Kidney epithelial cell (primary cell): ENCODE results near the gene CCN2. TPM values are rescaled to one million over a fixed set of nuclear protein-coding genes. Genes with fewer than 3 reads are reported as not detected.
A peak's percentile ranks its signal among the peaks of the same experiment; 100 is the strongest.

Source experiments
- DNase-seq: peaks from one replicate; pipeline ENCODE4 v3.0.0-alpha.2; 2010; ENCODE audit warnings: low read depth
- H3K27me3 ChIP-seq: 2 replicates; pipeline ENCODE4 v1.6.0; 2011; ENCODE audit warnings: low read length; ENCODE audit not compliant: control insufficient read depth, insufficient read depth
- H3K36me3 ChIP-seq: 2 replicates; pipeline ENCODE4 v1.5.1; 2011; ENCODE audit warnings: low read length; ENCODE audit not compliant: control insufficient read depth, insufficient read depth
- H3K4me3 ChIP-seq: 2 replicates; pipeline ENCODE4 v1.5.1; 2011; ENCODE audit warnings: low read depth, mild to moderate bottlenecking, control low read depth, low read length
- total RNA-seq: library from RNA; depleted of rRNA; stranded (reverse); fragments of >200 nt; gene quantifications from 2 replicates; pipeline ENCODE4 v1.2.3, GENCODE V29; 2015
- TF ChIP-seq, protein P1 (sequence below): IDR thresholded peaks from 2 replicates; pipeline ENCODE4 v1.5.1; 2011; ENCODE audit warnings: mild to moderate bottlenecking, moderate library complexity, low read length, control low read depth, inconsistent platforms; ENCODE audit not compliant: insufficient read depth, poor library complexity, severe bottlenecking

CCN2 gene
- total RNA-seq, 1 donor from 2014 or later, result 172 TPM

DNA sequence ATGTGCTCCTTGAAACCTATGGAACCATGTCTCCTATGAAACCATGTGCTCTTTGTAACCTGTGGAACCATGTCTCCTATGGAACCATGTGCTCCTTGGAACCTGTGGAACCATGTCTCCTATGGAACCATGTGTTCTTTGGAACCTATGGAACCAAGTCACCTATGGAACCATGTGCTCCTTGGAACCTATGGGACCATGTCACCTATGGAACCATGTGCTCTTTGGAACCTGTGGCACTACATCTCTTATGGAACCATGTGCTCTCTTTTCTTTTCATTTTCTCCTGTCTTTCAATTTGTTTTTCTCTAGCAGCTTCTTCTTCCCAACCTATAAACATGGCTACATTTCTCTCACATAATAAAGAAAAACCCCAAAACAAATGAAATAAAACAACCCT lies 11.9 kb upstream of the CCN2 start:
- Histone ChIP-seq H3K4me3 (no peak overlapping the region), H3K27me3 (no peaks in the 10 kb centered on the region), H3K36me3 (no peaks in the 10 kb centered on the region)
- DNase-seq, result no peak
- TF ChIP-seq, protein P1, sequence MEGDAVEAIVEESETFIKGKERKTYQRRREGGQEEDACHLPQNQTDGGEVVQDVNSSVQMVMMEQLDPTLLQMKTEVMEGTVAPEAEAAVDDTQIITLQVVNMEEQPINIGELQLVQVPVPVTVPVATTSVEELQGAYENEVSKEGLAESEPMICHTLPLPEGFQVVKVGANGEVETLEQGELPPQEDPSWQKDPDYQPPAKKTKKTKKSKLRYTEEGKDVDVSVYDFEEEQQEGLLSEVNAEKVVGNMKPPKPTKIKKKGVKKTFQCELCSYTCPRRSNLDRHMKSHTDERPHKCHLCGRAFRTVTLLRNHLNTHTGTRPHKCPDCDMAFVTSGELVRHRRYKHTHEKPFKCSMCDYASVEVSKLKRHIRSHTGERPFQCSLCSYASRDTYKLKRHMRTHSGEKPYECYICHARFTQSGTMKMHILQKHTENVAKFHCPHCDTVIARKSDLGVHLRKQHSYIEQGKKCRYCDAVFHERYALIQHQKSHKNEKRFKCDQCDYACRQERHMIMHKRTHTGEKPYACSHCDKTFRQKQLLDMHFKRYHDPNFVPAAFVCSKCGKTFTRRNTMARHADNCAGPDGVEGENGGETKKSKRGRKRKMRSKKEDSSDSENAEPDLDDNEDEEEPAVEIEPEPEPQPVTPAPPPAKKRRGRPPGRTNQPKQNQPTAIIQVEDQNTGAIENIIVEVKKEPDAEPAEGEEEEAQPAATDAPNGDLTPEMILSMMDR, result no peak

DNA sequence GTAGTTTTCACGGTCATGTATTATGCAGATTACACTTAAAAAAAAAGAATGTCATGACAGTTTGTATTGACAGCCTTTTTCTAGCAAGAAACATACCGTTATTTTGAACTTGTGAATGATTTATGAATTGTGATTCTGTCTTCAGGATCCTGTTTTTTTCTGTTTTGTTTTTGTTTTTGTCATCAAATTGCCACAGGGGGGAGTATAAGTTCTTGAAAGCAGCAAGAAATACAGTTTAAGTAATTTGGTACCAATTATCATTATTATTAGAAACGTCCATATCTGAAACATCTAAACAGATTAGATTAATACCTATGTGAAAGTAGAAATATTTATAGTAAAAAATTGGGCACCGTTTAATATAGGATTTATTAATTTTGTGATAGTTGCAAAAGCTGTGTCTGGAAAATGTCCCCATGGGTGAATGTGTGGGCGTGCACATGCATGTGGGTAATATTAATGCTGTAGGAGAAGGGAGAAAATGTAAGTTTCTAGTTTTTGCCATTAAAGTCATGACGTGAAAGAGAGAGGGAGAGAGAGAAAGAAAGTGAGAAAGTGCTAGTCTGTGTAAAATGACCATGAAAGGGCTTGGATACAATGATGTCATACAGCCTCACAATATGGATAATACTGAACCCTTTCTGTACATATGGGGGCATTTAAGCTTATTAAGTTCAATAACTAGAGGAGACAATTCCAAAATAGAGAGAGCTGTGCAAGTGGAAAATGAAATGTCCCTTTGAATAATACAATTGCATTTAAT lies 9.4 kb upstream of the CCN2 start:
- no peaks in the 10 kb centered on the region for H3K36me3 ChIP-seq
- no peak overlapping the region for H3K4me3 ChIP-seq
- TF ChIP-seq, protein P1, result peak; percentile 20
- no peaks in the 10 kb centered on the region for H3K27me3 ChIP-seq
- DNase-seq, result no peak

DNA sequence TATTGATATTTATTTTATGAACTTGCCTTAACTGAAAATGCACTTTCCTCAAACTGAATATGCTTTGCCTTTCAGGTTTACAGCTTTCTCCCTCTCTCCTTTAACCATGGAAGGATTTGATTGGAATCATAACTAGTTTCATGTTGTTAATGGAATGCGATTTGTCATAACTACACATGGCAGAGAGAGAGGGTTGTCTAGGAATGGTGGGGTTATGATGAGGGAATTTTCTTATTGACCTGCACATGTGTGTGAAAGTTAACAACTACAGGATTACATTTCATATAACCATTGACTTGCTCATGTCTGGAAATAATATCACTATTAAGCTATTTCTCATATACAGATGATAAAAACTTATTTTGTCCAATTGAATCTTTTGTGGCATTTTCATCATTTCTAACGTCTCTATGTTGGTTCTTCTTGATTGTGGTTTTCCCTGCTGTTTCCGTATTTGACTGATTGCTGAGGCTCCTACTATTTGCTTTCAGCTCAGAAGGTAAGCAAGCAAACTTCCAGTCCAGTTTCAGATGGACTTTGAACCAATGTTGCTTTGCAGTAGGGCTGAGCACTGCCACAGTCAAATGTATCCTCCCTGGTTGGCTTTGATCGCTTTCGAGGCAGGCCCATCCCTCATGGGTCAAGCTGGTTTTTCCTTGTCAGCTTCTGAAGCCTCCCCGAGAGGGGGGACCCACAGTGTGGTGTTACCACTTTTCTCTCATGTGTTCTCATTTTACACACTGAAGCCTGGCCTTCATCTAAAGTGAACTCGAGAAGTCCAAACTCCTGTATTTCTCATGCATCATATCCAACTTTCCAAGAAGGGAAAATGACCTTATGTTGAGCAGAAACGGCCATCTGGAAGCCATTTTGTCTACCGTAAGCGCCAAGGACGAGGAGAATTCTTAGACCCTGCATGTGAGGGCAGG lies 7.6 kb upstream of the CCN2 start:
- TF ChIP-seq, protein P1, result no peak
- no peaks in the 10 kb centered on the region for H3K27me3 ChIP-seq
- no peak overlapping the region for H3K4me3 ChIP-seq
- DNase-seq, result no peak
- no peaks in the 10 kb centered on the region for H3K36me3 ChIP-seq

DNA sequence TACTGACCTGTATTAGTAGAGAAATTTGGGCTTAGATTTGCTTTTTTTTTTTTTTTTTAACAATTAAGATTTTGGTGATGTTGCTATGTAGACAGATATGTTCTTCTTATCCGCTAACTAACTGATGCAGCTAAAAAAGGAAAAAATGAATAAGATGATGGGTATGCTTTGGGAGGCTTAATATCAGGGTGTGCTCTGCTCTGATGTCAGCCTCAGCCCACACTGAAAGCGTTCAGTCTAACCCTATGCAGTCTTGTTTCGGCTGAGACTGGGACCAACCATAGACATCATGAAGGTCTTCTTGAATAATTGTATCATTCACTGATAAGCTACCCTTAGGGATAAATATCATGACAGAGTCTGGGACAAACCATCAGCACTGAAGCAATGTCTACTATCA lies 6.9 kb upstream of the CCN2 start:
- DNase-seq, result no peak
- Histone ChIP-seq H3K36me3 (no peaks in the 10 kb centered on the region), H3K4me3 (no peak overlapping the region), H3K27me3 (no peaks in the 10 kb centered on the region)
- TF ChIP-seq, protein P1, result no peak

DNA sequence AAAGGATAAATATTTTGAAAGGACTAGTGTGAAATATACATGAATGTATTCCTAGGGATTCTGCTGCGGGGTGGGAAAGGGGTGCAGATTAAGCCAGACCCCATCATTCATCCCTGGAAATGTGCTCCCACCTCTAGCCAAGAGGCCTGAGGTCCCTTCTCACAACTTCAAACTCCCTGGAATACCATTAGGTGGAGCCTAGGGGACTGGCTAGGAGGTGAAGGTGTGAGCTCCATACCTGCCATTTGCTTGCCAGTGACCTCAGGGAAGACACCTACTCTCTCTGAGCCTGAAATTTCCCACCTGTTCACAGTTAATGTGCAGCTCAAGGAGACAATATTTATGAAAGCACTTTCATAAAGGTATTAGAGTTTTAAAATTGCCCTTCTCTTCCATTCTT lies 4.7 kb upstream of the CCN2 start:
- H3K27me3 ChIP-seq, result no peaks in the 10 kb centered on the region
- DNase-seq, result no peak
- TF ChIP-seq, protein P1, result no peak
- no peak overlapping the region for H3K4me3 ChIP-seq
- no peaks in the 10 kb centered on the region for H3K36me3 ChIP-seq
